Limb (tissue), 2 donors: ENCODE measurements around the gene CHST11.

Experiments used
- DNase-seq, 2 donors: peaks; one replicate each; pipeline ENCODE4 v3.0.0-alpha.2; 2016; ENCODE audit errors: extremely low spot score in 2 of 2

CHST11 gene

DNA sequence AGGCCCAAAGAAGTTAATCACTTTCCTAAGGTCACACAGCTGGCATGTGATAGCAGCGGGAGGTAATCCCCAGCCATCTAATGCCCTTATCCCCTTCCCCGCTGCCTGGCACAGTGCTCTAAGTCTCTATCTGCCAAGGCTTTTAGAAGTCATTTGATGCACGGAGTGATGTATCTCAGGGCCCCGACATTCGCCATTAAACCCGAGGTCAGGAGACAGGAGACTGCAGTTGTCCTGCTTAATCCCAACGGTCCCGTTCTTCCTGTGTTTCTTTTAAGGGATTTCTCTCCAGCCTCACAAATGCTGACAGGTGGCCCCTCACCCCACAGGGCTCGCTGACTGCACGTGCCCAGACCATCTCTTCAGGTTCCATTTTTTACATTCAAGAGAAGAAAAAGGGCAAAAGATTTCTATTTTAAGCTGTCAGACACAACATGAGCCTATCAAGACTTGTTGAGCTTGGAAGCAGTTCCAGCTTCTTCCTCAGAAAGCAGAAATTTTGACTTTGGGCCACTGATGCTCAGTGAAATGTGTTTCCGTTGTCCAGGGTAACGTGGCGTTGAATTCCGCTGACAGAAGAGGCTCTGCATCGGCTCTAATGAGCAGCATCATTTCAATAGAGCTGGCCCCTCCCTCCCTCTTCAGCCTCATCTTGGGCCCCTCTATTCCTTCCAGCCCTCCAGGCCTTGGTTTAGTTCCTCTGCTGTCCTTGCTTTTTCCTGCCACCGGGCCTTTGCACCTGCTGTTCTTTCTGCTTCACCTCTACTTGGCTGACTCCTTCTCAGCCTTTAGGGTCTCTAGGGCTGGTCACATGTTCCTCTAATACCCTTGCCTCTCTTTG, 171.5 kb downstream of the CHST11 start:
- no peak for DNase-seq

GRCh38 chr12:104628831-104629135, 172.0 kb downstream of the CHST11 start:
- DNase-seq, result no peak

- DNase-seq, result no peak
Observed at GRCh38 chr12:104630230-104630670, 173.5 kb downstream of the CHST11 start.

- DNase-seq, result no peak
Observed at GRCh38 chr12:104631867-104632266, 175.1 kb downstream of the CHST11 start.

- DNase-seq, result no peak
Observed at GRCh38 chr12:104632724-104633201, 176.0 kb downstream of the CHST11 start.

DNA sequence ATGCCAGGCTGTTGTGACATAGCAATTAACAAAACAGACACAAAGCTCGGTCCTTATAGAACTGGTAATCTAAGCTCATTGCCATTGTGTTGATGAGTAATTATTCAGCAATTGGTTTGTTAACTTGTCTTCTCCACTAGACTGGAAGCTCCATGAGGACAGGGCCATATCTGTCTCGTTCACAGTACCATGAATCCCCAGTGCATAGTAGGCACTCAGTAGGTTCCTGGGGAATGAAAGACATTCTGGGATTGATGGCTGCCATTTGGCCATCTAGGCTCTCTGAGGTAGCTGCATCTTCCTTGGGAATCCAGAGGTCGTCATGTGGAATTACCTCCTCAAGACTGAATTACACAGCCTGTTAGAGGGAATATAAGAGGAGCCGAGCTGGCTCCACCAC, 177.3 kb downstream of the CHST11 start:
- no peak for DNase-seq

GRCh38 chr12:104634852-104635251, 178.1 kb downstream of the CHST11 start:
- DNase-seq, result no peak

GRCh38 chr12:104635607-104636343, 179.0 kb downstream of the CHST11 start:
- no peak for DNase-seq

DNA sequence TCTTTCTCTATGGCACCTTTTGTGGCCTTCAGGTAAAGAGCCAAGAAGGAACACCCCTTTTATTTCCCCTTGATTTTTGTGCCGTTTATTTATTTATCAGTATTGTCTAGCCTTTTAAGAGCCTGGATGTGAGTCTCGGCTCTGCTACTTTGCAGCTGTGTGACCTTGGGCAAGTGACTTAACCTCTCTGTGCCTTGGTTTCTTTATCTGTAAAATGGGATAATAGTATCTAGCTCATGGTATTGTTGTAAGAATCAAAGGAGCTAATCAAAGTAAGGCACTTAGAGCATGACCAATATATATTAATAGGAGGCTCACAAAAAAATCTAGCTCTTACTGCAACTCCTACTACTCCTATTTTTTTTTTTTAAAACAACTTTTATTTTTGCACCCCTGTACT, 179.7 kb downstream of the CHST11 start:
- DNase-seq, result no peak

GRCh38 chr12:104637604-104638003, 180.9 kb downstream of the CHST11 start:
- DNase-seq, result no peak

DNA sequence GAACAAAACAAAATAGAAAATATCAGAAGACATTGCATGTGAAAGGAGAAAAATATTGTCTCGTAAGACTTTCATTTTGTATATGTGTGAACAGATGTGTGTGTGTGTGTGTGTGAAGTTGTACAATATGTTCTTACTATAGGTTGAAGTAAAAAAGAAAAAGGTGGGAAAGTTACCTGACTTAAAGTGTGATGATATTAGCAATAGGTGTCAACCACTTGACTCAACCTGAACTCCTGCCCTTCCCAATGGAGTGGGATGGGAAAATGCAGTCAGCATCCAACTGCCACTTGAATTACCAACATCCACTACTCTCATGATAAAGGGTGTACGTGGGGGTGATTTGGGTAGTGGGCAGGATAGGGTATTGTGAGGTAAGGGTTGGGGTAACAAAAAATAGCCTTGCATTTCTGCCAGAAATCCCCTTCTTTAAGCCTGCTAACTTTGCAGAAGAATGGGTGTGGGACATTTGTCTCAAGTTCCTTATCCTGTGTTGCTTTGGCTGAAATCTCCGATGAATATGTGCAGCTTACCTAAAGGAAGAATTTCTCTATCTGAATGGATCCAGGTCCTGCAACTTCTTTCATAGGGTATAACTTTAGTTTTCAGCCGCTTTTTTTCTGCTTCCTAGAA, 181.6 kb downstream of the CHST11 start:
- DNase-seq, result no peak

GRCh38 chr12:104638851-104639240, 182.1 kb downstream of the CHST11 start:
- DNase-seq, result no peak

DNA sequence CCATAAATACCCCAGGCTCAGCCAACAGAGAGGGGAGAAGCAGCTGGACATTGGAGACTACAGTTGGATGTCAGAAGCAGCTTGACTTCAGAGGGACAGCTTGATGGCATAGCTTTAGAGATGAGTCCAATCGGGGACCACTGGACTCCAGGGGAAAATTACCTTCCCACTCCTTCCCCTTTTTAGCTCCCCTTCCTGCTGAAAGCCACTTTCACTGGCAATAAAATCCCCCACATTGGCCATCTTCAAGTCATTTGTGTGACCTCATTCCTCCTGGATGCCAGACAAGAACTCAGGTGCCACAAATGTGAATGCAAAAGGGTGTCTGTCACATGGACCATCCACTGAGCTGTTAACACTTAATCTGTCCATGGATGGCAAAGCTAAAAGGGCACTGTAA, 184.2 kb downstream of the CHST11 start:
- no peak for DNase-seq

DNA sequence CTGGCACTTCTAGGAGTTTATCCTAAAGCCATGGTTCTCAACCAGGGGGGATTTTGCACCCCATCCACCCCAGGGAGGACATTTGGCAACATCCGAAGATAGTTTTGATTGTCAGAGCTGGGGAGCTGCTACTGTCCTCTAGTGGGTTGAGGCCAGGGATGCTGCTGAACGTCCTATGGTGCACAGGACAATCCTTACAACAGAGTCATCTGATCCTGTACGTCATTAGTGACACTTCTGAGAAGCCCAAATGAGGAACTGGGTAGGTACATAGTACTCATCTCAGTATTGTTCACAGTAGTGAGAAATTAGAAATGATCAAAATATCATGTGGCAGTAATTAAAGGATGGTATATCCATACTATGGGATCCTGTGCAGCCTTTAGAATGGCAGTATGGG, 185.1 kb downstream of the CHST11 start:
- no peak for DNase-seq

DNA sequence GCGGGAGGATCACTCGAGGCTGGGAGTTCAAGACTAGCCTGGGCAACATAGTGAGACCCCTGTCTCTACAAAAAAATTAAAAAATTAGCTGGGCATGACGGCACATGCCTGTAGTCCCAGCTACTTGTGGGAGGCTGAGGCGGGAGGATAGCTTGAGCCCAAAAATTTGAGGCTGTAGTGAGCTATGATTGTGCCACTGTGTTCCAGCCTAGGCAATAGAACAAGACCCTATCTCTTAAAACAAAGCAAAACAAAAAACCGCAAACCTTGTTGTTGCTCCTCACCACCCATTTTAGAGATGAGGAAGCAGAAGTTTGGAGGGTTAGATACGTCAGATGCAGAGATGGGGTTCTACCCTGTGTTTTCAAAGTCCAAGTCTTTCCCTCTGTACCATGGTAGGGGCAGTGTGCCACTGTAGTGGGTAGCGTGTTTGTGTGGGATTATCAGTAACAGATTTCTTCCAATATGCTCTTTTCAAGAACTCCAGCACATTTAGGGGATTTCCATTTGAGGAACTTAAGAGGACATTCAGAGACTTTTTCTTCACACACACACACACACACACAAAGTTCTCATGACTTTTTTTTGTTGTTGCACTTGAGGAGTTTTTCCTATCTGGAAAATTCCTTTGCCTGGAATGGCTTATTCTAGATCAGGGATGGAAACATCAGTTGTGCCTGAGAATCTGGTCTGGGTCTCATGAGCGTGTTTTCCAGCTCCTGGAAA, 186.5 kb downstream of the CHST11 start:
- DNase-seq, result no peak

- no peak for DNase-seq
Observed at GRCh38 chr12:104643819-104644669, 187.3 kb downstream of the CHST11 start.

DNA sequence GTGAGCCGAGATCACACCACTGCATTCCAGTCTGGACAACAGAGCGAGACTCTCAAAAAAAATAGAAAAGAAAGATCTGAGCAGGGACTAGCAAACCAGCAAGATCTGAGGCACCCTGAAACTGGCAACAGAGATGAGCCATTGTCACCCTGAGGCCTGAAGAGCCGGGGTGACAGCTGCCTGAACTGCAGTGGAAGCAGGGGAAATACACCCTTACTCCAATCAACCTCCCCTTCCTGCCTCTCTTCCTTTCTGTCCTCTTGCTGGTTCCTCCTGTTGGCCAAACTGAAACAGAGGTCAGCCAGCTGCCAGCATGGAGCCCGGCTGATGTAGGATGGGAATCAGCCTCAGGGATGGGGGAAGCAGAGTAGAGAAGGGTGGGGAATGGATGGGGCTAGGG, 192.0 kb downstream of the CHST11 start:
- no peak for DNase-seq

- DNase-seq, result no peak
Observed at GRCh38 chr12:104649217-104649824, 192.6 kb downstream of the CHST11 start.

- DNase-seq, result no peak
Observed at GRCh38 chr12:104649921-104650320, 193.2 kb downstream of the CHST11 start.

GRCh38 chr12:104650541-104650940, 193.8 kb downstream of the CHST11 start:
- DNase-seq, result no peak
